ENCODE measurements around the gene SECTM1.

The SECTM1 gene

DNA sequence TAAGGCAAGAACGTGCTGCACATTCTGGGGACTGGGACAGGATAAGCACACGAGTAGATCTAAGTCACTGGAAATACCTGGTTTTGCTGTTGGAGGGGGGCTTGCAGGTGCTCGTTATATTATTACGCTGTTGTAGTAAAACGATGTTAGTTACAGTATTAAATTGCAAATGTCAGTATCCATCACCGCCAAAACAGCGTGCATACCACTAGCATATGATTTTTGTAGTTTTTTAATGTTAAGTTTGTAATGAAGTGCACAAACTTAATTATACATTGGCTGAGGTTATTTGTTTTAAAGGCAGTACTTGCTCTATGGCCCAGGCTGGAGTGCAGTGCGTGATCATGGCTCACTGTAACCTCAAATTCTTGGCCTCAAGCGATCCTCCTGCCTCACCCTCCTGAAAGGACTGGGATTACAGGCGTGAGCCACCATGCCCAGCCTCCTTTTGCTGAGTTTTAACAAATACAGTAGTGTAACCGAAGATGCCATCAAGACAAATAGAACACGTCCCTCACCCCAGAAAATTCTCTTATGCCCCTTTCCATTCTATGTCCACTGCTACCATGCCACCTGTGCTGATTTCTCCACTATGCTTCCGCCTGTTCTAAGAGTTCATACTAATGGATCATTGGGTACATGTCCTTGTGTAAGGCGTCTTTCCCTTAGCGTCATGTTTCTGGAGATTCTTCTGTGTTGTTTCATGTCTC is 39.3 kb downstream of the SECTM1 start:
- Histone ChIP-seq H3K4me2 (ENCODE audit: low read depth, low read length, poor library complexity, severe bottlenecking) (no peak overlapping the region), H3K4me3 (ENCODE audit: insufficient read depth, low read length, poor library complexity, severe bottlenecking) (no peak overlapping the region), H3K9me3 (ENCODE audit: insufficient read depth, low read length) (no peaks in the 10 kb centered on the region), H4K20me1 (ENCODE audit: low read depth, low read length) (no peaks in the 10 kb centered on the region), H3K79me2 (ENCODE audit: insufficient read depth, low read length) (no peaks in the 10 kb centered on the region), H3K9ac (ENCODE audit: low read length) (no peak overlapping the region), H3K9me2 (replicated peaks; ENCODE audit: insufficient read depth, low read length) (no peaks in the 10 kb centered on the region), H3K27ac (ENCODE audit: low read depth, low read length) (no peak overlapping the region), H3K36me3 (ENCODE audit: low read length) (no peaks in the 10 kb centered on the region), H2AFZ (ENCODE audit: low read depth, low read length, severe bottlenecking) (no peak overlapping the region), H3K27me3 (ENCODE audit: low read length) (no peaks in the 10 kb centered on the region), H3F3A (ENCODE audit: insufficient read depth) (peaks cover 16% of the 10 kb centered on the region)
- TF ChIP-seq, protein P1, sequence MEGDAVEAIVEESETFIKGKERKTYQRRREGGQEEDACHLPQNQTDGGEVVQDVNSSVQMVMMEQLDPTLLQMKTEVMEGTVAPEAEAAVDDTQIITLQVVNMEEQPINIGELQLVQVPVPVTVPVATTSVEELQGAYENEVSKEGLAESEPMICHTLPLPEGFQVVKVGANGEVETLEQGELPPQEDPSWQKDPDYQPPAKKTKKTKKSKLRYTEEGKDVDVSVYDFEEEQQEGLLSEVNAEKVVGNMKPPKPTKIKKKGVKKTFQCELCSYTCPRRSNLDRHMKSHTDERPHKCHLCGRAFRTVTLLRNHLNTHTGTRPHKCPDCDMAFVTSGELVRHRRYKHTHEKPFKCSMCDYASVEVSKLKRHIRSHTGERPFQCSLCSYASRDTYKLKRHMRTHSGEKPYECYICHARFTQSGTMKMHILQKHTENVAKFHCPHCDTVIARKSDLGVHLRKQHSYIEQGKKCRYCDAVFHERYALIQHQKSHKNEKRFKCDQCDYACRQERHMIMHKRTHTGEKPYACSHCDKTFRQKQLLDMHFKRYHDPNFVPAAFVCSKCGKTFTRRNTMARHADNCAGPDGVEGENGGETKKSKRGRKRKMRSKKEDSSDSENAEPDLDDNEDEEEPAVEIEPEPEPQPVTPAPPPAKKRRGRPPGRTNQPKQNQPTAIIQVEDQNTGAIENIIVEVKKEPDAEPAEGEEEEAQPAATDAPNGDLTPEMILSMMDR (IDR thresholded peaks at IDR 0.05; ENCODE audit: insufficient read depth, low read length, poor library complexity, severe bottlenecking) = no peak
- TF ChIP-seq EZH2phosphoT487 (conservative IDR thresholded peaks at IDR 0.05; ENCODE audit: low read length) = no peak

DNA sequence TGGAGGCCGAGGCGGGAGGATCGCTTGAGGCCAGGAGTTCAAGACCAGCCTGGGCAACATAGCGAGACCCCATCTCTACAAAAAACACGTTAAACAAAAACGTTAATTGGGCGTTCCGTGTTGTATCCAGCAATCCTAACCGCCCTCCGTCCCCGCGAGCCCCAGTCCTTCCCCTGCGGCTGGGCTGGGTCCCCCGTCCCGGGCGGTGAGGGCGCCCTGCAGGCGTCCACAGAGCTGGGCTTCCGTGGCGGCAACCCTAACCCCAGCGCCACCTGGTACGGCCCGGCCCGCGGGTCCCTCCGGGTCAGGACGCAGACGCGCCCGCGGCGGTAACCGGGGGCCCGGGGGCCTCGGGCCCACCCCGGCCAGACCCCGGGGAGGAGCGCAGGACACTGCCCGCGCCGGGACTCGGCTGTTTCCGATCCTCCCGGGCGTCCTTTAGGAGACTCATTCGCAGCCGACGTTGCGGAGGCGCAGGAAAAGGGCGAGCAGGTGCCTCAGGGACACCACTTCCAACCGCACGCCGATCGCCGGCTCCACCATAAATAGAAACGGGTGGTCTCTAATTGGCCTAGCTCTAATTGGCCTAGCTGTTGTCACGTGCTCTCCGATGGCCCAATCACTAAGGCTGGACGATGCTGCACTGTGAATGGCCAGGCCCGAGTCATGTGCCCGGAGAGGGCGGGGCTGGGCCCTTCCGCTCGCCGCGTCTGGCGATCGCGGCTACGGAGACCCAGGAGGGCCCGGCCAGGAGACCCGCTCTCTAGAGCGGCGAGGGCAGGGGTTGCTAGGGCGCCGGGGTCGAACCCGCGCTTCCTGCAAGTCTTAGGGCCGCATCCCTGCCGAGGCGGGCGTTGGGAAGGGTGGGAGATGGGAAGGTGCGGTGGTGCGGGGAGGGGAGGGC is 41.1 kb downstream of the SECTM1 start:
- H2AFZ ChIP-seq (ENCODE audit: low read depth, low read length, severe bottlenecking) = peak overlapping the region; percentile 75
- peak overlapping the region; percentile 61 for H3K27ac ChIP-seq (ENCODE audit: low read depth, low read length)
- H3K4me3 ChIP-seq (ENCODE audit: insufficient read depth, low read length, poor library complexity, severe bottlenecking) = peak overlapping the region; percentile 87
- no peaks in the 10 kb centered on the region for H3K9me2 ChIP-seq (replicated peaks; ENCODE audit: insufficient read depth, low read length)
- H3F3A ChIP-seq (ENCODE audit: insufficient read depth) = peaks cover 16% of the 10 kb centered on the region
- no peaks in the 10 kb centered on the region for H4K20me1 ChIP-seq (ENCODE audit: low read depth, low read length)
- no peaks in the 10 kb centered on the region for H3K9me3 ChIP-seq (ENCODE audit: insufficient read depth, low read length)
- peak overlapping the region; percentile 71 for H3K4me2 ChIP-seq (ENCODE audit: low read depth, low read length, poor library complexity, severe bottlenecking)
- H3K36me3 ChIP-seq (ENCODE audit: low read length) = no peaks in the 10 kb centered on the region
- no peaks in the 10 kb centered on the region for H3K27me3 ChIP-seq (ENCODE audit: low read length)
- peak overlapping the region; percentile 88 for H3K9ac ChIP-seq (ENCODE audit: low read length)
- H3K79me2 ChIP-seq (ENCODE audit: insufficient read depth, low read length) = no peaks in the 10 kb centered on the region
- TF ChIP-seq, protein P1 (IDR thresholded peaks at IDR 0.05; ENCODE audit: insufficient read depth, low read length, poor library complexity, severe bottlenecking) = no peak
- TF ChIP-seq EZH2phosphoT487 (conservative IDR thresholded peaks at IDR 0.05; ENCODE audit: low read length) = no peak

DNA sequence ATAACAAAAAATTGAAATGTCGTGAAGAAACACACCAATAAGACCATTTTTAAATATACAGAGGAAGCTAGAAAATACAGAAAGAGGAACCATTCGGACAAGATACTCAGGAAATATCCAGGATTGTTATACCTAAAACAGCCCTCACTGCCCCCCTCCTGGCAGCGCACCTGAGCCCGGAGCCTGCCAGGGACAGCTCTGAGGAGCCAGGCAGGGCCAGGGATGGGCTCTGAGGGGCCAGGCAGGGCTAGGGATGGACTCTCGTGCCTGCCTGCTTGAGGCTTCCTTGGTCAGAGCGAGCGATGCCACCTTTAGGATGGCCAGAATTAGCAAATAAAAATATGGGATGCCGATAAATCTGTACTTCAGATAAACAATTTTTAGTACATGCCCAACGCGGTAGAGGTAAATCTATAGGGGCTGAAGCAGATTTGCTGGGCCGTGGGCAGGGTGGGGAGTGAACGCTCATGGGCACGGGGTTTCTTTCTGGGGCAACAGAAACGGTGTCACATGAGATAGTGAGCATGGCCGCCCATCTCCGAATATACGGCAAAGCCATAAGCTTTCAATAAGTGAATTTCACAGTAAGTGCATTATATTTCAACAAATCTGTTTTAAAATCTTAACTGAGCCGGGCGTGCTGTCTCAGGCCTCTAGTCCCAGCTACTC is 41.9 kb downstream of the SECTM1 start:
- Histone ChIP-seq H3K9me2 (replicated peaks; ENCODE audit: insufficient read depth, low read length) (no peaks in the 10 kb centered on the region), H3F3A (ENCODE audit: insufficient read depth) (peaks cover 14% of the 10 kb centered on the region), H3K36me3 (ENCODE audit: low read length) (no peaks in the 10 kb centered on the region), H3K9ac (ENCODE audit: low read length) (peak overlapping the region; percentile 88), H4K20me1 (ENCODE audit: low read depth, low read length) (no peaks in the 10 kb centered on the region), H3K4me2 (ENCODE audit: low read depth, low read length, poor library complexity, severe bottlenecking) (peak overlapping the region; percentile 61), H3K79me2 (ENCODE audit: insufficient read depth, low read length) (no peaks in the 10 kb centered on the region), H3K9me3 (ENCODE audit: insufficient read depth, low read length) (no peaks in the 10 kb centered on the region), H3K27me3 (ENCODE audit: low read length) (no peaks in the 10 kb centered on the region), H2AFZ (ENCODE audit: low read depth, low read length, severe bottlenecking) (no peak overlapping the region), H3K27ac (ENCODE audit: low read depth, low read length) (no peak overlapping the region), H3K4me3 (ENCODE audit: insufficient read depth, low read length, poor library complexity, severe bottlenecking) (peak overlapping the region; percentile 87)
- TF ChIP-seq, protein P1 (IDR thresholded peaks at IDR 0.05; ENCODE audit: insufficient read depth, low read length, poor library complexity, severe bottlenecking) = no peak
- TF ChIP-seq EZH2phosphoT487 (conservative IDR thresholded peaks at IDR 0.05; ENCODE audit: low read length) = no peak
